ENCODE measurements around the gene STRBP. TPM values are rescaled to one million over a fixed set of nuclear protein-coding genes. Genes with fewer than 3 reads are reported as not detected.

STRBP gene
- total RNA-seq, 1 experiment from 2014 or later: 96.3 TPM

DNA sequence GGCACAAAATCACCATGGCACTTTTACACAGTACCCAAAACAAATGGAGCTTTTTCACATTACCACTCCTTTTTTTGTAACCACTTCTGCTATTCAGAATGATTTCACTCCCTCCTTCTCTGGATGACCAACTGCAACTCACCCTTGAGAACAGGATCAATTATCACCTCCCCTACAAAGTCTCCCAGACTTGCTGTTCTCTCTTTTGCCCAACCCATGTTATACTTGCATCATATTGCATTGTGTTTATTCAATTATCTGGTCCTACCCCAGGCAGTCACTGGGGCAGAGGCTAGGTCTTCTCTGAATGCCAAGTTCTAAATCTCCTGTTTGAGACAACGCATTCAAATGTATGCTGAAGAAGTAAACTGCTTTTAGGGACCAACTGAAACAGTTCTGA lies 139.0 kb downstream of the STRBP start (continued):
- TF ChIP-seq, protein P1, sequence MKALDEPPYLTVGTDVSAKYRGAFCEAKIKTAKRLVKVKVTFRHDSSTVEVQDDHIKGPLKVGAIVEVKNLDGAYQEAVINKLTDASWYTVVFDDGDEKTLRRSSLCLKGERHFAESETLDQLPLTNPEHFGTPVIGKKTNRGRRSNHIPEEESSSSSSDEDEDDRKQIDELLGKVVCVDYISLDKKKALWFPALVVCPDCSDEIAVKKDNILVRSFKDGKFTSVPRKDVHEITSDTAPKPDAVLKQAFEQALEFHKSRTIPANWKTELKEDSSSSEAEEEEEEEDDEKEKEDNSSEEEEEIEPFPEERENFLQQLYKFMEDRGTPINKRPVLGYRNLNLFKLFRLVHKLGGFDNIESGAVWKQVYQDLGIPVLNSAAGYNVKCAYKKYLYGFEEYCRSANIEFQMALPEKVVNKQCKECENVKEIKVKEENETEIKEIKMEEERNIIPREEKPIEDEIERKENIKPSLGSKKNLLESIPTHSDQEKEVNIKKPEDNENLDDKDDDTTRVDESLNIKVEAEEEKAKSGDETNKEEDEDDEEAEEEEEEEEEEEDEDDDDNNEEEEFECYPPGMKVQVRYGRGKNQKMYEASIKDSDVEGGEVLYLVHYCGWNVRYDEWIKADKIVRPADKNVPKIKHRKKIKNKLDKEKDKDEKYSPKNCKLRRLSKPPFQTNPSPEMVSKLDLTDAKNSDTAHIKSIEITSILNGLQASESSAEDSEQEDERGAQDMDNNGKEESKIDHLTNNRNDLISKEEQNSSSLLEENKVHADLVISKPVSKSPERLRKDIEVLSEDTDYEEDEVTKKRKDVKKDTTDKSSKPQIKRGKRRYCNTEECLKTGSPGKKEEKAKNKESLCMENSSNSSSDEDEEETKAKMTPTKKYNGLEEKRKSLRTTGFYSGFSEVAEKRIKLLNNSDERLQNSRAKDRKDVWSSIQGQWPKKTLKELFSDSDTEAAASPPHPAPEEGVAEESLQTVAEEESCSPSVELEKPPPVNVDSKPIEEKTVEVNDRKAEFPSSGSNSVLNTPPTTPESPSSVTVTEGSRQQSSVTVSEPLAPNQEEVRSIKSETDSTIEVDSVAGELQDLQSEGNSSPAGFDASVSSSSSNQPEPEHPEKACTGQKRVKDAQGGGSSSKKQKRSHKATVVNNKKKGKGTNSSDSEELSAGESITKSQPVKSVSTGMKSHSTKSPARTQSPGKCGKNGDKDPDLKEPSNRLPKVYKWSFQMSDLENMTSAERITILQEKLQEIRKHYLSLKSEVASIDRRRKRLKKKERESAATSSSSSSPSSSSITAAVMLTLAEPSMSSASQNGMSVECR (CRISPR knock-in tag; IDR thresholded peaks at IDR 0.05; ENCODE audit: borderline replicate concordance): no peak
- no peak for TF ChIP-seq ZNF121 (CRISPR knock-in tag; IDR thresholded peaks at IDR 0.05)
- TF ChIP-seq, protein P2, sequence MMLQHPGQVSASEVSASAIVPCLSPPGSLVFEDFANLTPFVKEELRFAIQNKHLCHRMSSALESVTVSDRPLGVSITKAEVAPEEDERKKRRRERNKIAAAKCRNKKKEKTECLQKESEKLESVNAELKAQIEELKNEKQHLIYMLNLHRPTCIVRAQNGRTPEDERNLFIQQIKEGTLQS (CRISPR knock-in tag; conservative IDR thresholded peaks at IDR 0.05): no peak

DNA sequence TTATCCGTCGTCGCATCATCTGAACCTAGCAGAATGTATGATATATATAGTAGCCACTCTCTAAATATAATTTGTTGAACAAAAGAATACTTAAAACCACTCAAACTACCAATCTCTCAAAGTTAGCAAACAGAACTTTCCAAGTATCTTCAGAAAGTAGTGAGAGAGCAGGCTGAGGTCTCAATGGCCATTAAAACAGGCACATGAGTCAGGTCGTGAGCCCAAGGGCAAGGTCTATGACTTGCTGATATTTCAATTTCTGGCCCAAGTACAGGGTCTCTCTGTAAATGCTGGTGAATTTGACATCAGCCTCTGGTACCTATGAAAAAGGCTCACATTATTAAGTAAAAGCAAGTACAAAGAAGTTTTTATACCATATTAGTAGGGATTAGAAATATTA lies 139.8 kb downstream of the STRBP start:
- TF ChIP-seq SMAD3 (CRISPR knock-in tag; IDR thresholded peaks at IDR 0.05; ENCODE audit: borderline replicate concordance): no peak
- TF ChIP-seq NFYB (CRISPR knock-in tag; conservative IDR thresholded peaks at IDR 0.05; ENCODE audit: low read depth): no peak
- no peak for TF ChIP-seq NFE2L1 (CRISPR knock-in tag; IDR thresholded peaks at IDR 0.05)
- TF ChIP-seq, protein P3, sequence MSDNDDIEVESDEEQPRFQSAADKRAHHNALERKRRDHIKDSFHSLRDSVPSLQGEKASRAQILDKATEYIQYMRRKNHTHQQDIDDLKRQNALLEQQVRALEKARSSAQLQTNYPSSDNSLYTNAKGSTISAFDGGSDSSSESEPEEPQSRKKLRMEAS (CRISPR knock-in tag; IDR thresholded peaks at IDR 0.05): no peak
- TF ChIP-seq, protein P4, sequence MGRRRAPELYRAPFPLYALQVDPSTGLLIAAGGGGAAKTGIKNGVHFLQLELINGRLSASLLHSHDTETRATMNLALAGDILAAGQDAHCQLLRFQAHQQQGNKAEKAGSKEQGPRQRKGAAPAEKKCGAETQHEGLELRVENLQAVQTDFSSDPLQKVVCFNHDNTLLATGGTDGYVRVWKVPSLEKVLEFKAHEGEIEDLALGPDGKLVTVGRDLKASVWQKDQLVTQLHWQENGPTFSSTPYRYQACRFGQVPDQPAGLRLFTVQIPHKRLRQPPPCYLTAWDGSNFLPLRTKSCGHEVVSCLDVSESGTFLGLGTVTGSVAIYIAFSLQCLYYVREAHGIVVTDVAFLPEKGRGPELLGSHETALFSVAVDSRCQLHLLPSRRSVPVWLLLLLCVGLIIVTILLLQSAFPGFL (CRISPR knock-in tag; IDR thresholded peaks at IDR 0.05; ENCODE audit: borderline replicate concordance): no peak
- no peak for TF ChIP-seq JUN (CRISPR knock-in tag; IDR thresholded peaks at IDR 0.05)
- TF ChIP-seq, protein P5, sequence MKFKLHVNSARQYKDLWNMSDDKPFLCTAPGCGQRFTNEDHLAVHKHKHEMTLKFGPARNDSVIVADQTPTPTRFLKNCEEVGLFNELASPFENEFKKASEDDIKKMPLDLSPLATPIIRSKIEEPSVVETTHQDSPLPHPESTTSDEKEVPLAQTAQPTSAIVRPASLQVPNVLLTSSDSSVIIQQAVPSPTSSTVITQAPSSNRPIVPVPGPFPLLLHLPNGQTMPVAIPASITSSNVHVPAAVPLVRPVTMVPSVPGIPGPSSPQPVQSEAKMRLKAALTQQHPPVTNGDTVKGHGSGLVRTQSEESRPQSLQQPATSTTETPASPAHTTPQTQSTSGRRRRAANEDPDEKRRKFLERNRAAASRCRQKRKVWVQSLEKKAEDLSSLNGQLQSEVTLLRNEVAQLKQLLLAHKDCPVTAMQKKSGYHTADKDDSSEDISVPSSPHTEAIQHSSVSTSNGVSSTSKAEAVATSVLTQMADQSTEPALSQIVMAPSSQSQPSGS (CRISPR knock-in tag; IDR thresholded peaks at IDR 0.05; ENCODE audit: borderline replicate concordance, low read depth): no peak
- TF ChIP-seq, protein P6, sequence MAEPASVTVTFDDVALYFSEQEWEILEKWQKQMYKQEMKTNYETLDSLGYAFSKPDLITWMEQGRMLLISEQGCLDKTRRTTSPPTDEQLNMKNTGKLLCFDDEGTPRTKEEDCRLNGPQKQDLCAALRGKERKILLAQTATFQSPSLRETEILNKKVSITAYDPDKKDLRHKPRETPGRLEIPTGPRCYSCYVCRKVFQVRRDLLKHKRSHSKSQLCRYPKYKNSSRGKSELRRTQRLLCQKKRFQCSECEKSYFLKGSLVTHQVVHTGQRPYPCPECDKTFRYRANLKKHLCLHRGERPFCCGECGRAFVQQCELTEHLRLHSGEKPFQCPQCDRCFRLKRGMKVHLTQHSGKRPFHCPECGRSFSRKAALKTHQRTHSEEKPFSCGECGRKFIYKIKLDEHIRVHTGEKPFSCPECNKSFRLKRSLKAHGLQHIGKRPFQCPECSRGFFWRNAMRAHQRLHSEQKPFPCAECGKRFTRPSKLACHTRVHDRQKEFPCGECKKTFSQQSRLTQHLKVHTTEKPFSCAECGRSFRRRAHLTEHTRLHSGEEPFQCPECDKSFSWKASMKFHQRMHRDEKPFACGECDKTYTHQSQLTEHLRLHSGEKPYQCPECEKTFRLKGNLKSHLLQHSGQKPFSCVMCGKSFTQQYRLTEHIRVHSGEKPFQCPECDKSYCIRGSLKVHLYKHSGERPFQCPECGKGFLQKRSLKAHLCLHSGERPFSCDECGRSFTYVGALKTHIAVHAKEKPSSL (CRISPR knock-in tag; conservative IDR thresholded peaks at IDR 0.05): no peak
- TF ChIP-seq, protein P7, sequence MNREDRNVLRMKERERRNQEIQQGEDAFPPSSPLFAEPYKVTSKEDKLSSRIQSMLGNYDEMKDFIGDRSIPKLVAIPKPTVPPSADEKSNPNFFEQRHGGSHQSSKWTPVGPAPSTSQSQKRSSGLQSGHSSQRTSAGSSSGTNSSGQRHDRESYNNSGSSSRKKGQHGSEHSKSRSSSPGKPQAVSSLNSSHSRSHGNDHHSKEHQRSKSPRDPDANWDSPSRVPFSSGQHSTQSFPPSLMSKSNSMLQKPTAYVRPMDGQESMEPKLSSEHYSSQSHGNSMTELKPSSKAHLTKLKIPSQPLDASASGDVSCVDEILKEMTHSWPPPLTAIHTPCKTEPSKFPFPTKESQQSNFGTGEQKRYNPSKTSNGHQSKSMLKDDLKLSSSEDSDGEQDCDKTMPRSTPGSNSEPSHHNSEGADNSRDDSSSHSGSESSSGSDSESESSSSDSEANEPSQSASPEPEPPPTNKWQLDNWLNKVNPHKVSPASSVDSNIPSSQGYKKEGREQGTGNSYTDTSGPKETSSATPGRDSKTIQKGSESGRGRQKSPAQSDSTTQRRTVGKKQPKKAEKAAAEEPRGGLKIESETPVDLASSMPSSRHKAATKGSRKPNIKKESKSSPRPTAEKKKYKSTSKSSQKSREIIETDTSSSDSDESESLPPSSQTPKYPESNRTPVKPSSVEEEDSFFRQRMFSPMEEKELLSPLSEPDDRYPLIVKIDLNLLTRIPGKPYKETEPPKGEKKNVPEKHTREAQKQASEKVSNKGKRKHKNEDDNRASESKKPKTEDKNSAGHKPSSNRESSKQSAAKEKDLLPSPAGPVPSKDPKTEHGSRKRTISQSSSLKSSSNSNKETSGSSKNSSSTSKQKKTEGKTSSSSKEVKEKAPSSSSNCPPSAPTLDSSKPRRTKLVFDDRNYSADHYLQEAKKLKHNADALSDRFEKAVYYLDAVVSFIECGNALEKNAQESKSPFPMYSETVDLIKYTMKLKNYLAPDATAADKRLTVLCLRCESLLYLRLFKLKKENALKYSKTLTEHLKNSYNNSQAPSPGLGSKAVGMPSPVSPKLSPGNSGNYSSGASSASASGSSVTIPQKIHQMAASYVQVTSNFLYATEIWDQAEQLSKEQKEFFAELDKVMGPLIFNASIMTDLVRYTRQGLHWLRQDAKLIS (CRISPR knock-in tag; IDR thresholded peaks at IDR 0.05; ENCODE audit: borderline replicate concordance): no peak
- H3K27ac Mint-ChIP-seq: no peak overlapping the region
- H3K27me3 Mint-ChIP-seq (ENCODE audit: low read depth): no peaks in the 10 kb centered on the region
- DNase-seq (ENCODE audit: low spot score) (no peak), ATAC-seq (no peak)
- CTCF ChIA-PET: no interaction called here
- POLR2A ChIA-PET: no interaction called here
- H3K9me3 Mint-ChIP-seq: no peaks in the 10 kb centered on the region
- peaks cover 21% of the 10 kb centered on the region for H3K4me1 Mint-ChIP-seq
- no peak overlapping the region for H3K4me3 Mint-ChIP-seq
- peaks cover 19% of the 10 kb centered on the region for H3K36me3 Mint-ChIP-seq
